ENCODE data around the gene SAP30BP. TPM values are rescaled to one million over a fixed set of nuclear protein-coding genes. Genes with fewer than 3 reads are reported as not detected.
A peak's percentile ranks its signal among the peaks of the same experiment; 100 is the strongest.

The SAP30BP gene
- total RNA-seq (2014; rRNA removed; shearing (Covaris generic)) = 107 and 135 TPM in 2 replicates

DNA sequence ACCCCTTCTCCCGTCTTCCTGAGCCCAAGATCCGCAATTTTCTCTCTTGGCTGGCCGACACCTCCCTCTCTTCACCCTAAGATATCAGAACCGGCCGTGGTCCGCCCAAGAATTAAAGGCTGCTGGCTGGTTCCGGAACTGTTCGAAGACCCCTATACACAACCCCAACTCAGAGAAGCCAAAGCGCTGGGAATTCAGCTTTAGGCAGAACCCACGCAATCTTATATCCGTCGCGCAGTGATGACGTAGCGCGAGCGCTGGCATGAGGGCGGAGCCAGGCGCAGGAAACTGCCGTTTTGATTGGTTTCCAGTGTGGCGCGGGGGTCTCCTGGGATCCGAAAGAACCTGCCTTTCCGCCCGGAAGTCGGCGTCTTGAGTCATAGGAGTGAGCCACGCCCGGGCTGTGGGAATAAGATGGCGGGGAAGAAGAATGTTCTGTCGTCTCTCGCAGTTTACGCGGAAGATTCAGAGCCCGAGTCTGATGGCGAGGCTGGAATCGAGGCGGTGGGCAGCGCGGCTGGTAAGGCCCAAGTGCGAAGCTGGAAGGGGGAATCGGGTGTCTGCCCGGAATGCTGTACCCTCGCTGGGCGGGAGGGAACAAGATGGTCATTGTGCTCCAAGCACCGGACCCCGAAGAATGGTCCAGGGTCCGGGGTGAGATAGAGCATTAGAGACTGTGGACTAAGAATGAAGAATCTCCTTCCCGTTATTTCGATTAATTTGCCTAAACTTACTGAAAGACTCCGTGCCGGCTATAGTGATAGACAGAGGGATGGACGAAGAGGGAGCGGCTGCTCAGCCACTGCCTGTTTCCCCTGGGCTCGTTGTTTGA, at the start of gene SAP30BP, which contains the start of gene RECQL5:
SAP30BP (plus strand) TSS at position 380 of the 832 bp plus-strand sequence; CDS start at position 415, 35 bp downstream.
RECQL5 (minus strand) TSS at position 196 of the 832 bp plus-strand sequence. CDS start 597 bp downstream, outside the sequence.
- DNase-seq (ENCODE audit: low spot score) = peak; percentile 98

DNA sequence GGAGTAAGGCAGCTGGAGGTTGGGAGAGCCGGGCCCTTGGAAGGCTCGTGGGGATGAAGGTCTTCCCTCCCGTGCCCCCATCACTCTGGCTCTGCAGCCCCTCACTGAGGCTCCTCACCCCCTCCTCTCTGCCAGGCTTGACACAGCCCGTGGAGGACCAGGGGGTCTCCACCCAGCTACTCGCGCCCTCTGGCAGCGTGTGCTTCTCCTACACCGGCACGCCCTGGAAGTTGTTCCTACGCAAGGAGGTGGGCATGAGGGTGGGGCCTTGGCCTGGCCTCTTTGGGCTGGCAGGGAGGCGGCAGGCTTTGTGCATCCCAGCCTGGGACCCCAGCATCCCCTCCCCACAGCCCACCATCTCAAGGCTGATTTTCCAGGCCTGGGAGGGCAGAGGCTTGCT, 49.5 kb upstream of the SAP30BP start:
- no peak for DNase-seq (ENCODE audit: low spot score)

DNA sequence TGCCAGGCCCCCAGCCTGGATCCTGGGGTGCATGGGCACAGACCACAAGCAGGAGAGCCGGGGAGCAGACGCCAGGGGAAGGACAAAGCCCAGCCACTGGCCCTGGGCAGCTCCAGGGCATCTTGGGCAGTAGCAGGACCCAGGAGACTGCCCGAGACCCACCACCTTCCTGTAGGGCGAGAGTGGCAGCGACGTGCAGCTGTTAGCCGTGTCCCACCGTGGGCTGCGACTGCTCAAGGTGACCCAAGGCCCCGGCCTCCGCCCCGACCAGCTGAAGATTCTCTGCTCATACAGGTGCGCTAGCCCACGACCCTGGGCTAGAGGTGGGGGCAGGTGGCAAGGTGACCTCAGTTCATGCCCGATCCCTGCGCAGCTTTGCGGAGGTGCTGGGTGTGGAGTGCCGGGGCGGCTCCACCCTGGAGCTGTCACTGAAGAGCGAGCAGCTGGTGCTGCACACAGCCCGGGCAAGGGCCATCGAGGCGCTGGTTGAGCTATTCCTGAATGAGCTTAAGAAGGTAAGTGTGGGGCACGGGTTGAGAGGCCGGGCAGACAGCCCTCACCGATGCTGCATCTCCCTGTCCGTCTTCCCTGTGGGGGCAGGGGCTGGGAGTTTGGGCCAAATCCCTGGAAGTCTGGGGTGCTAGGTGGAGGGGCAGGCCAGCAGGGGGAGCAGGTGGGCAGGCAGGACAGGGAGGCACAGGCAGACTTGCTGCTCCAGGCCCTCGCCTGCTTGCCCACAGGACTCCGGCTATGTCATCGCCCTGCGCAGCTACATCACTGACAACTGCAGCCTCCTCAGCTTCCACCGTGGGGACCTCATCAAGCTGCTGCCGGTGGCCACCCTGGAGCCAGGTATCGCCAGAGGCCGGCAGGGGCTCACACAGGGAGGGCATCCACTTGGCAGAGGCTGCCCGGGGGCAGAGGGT, 47.4 kb upstream of the SAP30BP start:
- peak; percentile 57 for DNase-seq (ENCODE audit: low spot score)

DNA sequence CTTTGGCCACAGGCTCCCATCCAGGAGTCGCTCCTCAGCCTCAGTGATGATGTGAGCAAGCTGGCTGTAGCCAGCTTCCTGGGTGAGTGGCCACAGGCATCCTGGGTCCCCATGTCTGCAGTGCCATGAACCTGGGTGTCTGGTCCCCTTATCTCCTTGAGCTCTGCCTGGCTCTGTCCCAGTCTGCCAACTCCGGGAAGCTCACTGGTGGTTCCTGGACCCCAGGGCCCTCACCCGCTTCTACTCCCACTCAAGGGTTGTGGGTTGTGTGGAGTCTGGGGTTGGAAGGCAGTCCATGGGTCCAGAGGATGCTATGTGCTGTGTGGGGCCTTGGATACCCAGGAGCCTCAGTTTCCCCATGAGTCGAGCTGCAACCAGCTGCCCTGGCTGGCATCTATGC, 45.6 kb upstream of the SAP30BP start:
- no peak for DNase-seq (ENCODE audit: low spot score)

DNA sequence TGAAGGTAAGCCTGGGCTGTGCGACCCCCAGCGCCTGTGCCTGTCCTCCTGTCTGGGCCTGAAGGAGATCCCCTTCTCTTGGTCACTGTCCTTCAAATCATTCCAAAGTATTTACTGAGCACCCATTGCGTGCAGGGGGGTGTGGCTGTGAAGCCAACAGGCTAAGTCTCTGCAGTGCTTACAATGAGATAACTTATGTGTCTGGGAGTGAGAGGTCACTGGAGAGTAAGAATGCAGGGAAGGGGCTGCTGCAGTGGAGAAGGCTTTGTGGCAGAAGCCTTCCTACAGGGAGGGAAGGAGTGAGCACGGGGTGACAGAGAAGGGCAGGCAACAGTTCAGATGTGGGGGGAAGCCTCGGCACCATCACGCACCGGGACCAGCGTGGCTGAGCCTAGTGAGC, 45.1 kb upstream of the SAP30BP start:
- DNase-seq (ENCODE audit: low spot score) = no peak

DNA sequence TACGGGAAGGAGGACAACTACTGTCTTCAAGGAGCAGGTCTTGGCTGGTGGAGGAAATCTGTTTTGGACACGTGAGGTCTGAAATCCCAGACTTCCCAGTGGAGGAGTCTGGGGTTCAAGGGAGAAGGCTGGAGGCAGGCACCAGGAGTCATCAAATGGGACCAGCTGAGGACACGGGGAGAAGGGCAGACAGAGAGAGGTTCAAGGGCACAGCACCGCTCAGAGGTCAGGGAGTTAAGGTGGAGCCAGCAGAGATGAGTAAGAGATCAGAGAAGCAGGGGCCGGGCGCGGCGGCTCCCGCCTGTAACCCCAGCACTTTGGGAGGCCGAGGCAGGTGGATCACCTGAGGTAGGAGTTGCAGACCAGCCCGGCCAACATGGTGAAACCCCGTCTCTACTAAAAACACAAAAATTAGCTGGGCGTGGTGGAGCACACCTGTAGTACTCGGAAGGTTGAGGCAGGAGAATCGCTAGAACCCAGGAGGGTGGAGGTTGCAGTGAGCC, 44.3 kb upstream of the SAP30BP start:
- no peak for DNase-seq (ENCODE audit: low spot score)

DNA sequence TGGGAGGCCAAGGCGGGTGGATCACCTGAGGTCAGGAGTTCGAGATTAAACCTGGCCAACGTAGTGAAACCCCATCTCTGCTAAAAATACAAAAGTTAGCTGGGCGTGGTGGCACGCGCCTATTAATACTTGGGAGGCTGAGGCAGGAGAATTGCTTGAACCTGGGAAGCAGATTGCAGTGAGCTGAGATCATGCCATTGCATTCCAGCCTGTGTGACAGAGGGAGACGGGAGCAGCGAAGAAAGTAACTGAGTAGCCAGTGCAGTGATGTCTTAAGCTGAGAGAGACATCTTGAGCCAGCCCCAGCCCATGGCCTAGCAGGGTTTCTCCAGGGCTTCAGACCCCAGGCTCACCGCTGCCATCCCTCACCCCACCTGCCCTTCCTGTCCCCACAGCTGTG, 43.8 kb upstream of the SAP30BP start:
- no peak for DNase-seq (ENCODE audit: low spot score)

DNA sequence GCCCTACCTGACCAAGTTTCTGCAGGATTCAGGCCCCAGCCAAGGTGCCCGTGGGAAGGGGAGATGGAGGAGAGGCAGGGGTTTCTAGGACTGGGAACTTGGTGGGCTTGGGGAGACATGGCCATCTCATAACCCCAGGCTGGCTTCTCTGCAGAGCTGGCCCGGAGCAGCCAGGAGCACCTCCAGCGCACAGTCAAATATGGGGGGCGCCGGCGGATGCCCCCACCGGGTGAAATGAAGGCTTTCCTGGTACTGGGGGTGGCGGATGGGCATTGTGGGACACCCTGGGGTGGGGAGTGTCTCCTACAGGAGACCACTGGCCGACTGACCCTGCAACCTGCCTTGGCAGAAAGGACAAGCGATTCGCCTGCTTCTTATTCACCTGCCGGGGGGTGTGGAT, 43.1 kb upstream of the SAP30BP start:
- no peak for DNase-seq (ENCODE audit: low spot score)

DNA sequence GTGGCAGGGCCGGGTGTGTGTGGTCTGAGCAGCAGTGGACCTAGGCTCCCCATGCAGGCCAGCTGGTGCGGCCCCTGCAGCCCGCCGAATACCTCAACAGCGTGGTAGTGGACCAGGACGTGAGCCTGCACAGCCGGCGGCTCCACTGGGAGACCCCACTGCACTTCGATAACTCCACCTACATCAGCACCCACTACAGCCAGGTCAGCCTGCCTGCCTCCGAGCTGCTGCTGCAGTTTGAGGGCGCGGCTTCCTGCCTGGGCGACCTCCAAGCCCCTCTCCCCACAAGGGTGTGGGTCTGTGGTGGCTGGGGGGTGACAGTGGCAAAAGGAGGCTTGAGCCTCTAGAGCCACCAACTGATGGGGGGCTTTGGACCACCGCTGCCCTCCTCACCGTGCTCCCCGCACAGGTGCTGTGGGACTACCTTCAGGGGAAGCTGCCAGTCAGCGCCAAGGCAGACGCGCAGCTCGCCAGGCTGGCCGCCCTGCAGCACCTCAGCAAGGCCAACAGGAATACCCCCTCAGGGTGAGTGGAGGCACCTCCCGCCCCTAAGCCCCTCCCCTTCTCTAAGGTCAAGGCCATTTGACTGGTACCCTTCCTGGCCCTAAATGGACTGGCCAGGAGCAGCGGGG, 42.3 kb upstream of the SAP30BP start:
- no peak for DNase-seq (ENCODE audit: low spot score)

DNA sequence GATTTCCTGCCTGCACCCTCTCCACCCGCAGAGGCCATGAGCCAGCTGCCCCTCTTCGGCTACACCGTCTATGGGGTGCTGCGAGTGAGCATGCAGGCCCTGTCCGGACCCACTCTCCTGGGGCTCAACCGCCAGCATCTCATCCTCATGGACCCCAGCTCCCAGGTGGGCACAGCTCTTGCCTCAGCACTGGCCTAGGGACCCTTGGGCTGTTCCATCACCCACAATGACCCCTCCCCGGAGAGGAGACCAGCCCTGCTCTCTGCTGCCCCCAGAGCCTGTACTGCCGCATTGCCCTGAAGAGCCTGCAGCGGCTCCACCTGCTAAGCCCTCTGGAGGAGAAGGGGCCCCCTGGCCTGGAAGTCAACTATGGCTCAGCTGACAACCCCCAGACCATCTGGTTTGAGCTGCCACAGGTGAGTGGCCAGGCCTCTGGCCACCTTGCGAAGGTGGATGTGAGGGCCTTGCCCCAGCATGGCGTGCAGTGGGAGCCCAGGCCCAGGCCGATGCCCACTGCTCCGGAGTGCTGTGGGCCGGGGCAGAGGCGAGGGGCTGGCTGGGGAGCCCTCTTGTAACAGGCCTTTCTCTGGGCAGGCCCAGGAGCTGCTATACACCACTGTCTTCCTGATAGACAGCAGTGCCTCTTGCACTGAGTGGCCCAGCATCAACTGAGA, 41.2 kb upstream of the SAP30BP start:
- no peak for DNase-seq (ENCODE audit: low spot score)

DNA sequence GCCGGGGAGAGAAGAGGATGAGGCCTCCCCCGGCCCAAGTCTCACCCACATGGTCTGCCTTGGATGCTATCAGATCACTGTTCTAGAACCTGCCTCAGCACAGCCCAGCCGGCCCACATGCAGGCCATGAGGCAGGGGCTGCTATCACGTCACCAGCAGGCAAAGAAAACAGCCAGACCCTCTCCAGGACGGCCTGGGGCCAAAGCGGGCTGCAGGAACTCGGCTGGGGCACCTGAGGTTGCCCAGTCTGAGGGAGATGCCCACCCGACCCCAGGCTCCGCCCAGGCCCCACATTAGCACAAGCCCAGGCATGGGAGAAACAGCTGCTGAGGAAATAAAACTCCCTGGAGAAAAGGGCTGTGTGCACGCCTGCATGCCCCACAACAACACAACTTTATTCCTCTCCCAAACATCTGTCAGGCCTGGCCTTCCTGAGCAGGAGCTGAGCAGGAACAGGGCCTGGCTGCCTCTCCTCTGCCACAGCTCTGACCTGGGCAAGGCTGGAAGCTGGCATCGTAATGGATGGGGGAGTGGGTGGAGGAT, 40.6 kb upstream of the SAP30BP start:
- no peak for DNase-seq (ENCODE audit: low spot score)

DNA sequence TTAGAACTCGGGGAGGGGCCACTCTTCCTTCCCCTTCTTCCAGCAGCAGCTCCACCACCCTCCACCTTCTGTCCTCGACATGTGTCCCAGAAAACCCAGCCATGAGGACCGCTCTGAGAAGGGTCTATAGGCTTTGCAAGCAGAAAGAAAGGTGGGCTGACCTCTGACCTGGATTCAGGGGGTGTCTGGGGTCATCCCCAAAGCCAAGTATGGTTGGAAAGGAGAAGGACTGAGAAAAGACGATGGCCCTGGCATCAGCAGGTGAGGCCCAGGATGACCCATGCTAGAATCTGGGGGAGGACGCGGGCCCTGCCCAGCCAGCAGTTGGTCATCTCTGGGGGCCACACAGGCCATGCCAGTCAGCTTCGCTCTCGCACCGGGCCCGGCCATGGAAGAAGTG, 40.0 kb upstream of the SAP30BP start:
- DNase-seq (ENCODE audit: low spot score) = no peak

DNA sequence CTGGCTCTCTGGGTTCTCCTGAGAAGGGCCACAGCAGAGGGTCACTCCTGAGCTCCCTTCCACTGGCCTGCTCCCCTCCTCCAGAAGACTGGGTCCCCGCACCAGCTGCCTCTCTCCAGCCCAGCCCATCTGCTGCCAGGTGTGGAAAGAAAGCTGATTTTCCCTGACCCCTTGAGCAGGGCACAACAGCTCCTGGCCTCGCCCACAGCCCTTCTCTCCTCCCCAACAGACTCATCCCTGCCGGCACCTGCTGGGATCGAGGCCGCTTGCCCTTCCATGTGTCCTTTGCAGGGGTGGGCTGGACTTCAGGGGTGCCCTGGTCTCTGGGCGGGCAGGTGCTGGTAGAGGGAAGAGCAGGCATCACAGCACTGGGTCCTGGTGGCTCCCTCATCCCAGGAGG, 38.7 kb upstream of the SAP30BP start:
- DNase-seq (ENCODE audit: low spot score) = no peak

DNA sequence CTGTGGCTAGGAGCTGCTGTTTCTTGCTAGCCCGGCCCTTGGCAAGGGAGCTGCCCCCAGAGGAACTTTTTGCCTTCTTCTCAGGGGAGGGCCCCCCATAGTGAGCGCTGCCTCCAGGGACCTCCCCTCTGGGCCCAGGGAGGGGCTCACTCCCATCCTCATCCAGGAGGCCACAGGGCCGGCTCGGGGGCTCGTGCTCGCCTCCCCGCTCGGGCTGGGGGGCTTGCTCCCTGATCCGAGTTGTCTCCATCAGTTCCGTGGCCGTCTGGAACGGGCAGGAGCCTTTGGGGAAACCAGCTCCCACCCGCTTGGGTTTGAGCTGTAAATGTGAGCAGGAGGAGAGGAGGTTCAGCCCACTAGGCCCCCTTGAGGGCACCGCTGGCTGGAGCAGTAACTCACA, 38.0 kb upstream of the SAP30BP start:
- DNase-seq (ENCODE audit: low spot score) = no peak

DNA sequence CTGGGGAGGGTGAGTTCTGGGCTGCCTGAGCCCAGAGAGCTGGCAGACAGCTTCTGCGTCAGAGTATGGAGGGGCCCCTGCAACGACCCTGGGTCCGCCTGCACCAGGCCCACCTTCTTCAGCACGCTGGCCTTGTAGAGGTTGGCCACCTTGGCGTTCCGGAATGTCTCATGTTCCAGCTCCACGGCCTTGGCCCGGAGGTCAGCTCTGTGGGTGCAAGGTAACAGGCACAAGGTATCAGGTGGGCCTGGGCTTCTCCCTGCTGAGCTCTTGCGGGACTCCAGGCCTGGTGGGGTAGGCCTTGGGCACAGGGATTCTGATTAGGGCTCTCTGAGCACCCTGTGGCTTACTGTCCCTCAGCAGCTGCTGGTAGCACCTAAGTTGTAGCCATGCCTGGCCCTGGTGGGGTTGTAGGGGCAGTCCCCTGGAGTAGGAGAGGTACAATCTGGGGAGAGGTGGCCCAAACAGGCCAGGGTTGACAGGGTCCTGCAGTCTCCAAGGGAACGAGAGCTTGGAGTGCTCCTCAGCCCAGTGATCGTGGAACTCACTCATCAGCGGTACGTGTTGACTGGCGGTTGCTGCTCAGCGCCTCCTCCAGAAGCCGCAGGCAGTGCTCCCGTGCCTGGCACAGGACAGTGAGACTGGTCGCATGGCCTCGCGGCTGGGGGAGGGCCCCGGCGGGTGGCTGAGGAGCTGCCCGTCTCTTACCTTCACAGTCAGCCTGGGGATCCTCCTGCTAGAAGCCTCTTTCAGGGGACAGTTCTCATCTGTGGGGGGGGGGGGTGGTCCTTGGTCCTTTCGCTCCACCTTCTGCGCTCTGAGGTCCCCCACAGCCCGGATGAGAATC, 36.8 kb upstream of the SAP30BP start:
- no peak for DNase-seq (ENCODE audit: low spot score)

DNA sequence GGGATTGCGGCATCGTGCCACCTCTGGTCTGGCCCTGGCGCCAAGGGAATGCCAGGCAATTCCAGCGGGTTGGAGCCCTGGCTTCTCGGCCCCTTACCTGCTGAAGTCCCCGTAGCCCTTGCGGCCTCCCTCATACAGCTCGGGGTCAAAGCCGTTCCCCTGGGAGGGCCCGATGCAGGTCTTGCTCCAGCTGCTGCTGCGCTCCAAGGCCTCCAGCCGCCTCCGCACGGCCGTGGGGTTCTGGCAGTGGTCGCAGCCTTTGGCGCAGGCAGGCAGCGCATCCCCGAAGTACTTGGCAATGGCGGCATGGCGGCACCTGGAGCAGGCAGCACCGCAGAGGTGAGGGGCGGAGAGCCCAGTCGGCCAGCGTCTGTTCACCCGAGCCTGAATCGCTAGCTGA, 35.8 kb upstream of the SAP30BP start:
- no peak for DNase-seq (ENCODE audit: low spot score)

DNA sequence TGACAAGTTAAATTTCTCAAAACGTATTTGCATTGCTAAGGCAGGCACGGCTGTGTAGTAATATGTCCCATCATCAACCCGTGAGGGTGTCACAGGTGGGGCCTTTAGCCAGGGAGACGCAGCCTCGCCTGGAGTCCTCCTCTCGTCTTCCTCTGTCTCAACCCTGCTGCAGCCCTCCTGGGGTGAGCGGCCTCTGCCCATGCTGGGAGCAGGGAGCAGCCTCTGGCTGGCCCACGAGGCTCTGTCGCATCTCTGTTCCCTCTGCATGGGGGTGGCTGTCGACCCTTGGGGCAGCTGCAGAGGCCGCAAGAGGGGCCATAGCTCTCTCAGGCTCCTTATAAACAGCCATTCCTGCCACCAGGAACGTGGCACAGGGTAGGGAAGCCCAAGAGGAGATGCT, 34.7 kb upstream of the SAP30BP start:
- no peak for DNase-seq (ENCODE audit: low spot score)

DNA sequence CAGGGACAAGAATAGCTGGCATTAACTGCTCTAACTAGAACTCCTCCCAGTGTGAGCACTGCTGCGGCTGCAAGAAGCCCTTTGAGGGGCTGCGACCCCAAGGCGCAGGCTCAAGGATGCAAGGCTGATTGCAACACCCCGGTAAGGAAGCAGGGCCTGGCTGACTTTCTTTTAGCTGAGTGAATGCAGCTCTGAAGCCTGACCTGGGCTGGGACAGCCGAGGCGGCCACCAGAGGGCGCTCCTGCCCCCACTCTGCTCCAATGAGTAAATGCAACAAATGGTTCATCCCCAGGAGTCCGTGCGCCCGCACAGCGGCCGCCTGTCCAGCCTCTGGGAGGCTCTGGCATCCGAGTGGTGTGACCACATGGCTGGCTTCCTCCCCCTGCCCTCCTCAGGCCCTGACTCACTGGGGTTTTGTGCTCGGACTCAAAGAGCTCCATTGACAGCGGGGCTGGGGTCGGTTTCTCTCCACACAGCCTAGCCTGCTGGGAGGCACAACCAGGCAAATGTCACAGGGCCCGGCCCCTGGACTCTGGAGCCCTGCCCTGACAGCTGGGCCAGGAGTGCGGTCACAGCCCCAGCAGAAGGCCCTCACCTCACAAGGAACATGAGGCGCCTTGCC, 34.2 kb upstream of the SAP30BP start, which contains the start of gene SMIM5:
SMIM5 (plus strand) TSS at position 572 of the 623 bp plus-strand sequence. CDS start 6,768 bp downstream, outside the sequence.
- peak; percentile 68 for DNase-seq (ENCODE audit: low spot score)

Data from H4 (cell line).